Measurements from ENCODE around the gene SON. TPM values are rescaled to one million over a fixed set of nuclear protein-coding genes. Genes with fewer than 3 reads are reported as not detected.

The SON gene
- total and polyA plus RNA-seq, 2 of the 4 experiments (the other 2 are of a cell fraction) = 81.6 to 146 TPM

DNA sequence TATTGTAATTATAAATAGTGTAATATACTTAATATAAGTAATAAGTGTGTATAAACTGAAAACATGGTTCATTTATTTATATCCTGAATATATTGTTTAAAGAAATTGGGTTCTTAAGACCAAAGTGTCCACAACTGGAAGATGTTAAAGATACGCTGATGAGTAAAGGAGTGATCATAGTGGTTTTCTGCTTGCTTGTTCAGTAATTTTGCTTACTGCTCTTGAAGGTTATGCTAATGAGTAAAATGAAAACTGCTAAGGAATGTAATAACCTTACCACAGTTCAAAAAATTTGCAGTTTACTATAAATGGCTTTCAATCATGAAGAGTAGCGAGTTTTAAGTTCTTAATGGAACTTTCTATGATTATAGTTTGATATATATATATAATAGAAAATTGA lies 23.7 kb downstream of the SON start:
- no peak overlapping the region for H4K8ac ChIP-seq (ENCODE audit: low read depth in 2 of 2, low read length in 2 of 2)
- no peaks in the 10 kb centered on the region for H3K9me3 ChIP-seq (ENCODE audit: control insufficient read depth, insufficient read depth, low read length)
- H2BK5ac ChIP-seq (ENCODE audit: low read depth, low read length, poor library complexity, severe bottlenecking) = no peak overlapping the region
- no CpG with 5 or more reads among the region's 2 CpGs for WGBS, 2 experiments (ENCODE audit: extremely low coverage in 2 of 2, insufficient read length in 1 of 2)
- H3K79me1 ChIP-seq (ENCODE audit: low read depth in 1 of 2, low read length in 2 of 2) = peaks cover 8 to 39% of the 10 kb centered on the region in 2 experiments
- no peak overlapping the region for H2AK5ac ChIP-seq (ENCODE audit: low read depth, low read length)
- no peak overlapping the region for H2BK15ac ChIP-seq (ENCODE audit: low read depth, low read length)
- H3K4ac ChIP-seq (ENCODE audit: low read depth, low read length) = no peak overlapping the region
- H3K4me1 ChIP-seq (ENCODE audit: control insufficient read depth, insufficient read depth, low read length) = peaks cover 1% of the 10 kb centered on the region; the same call in 1 of the 2 replicates
- H2BK120ac ChIP-seq (ENCODE audit: low read depth, low read length) = no peak overlapping the region
- dilution Hi-C loops (cut with HindIII; ENCODE audit: low sequenced_read_pairs, unreplicated experiment) (no loop called here), intact Hi-C loops (cut with micrococcal nuclease) (no loop called here), in situ Hi-C loops (cut with MboI; ENCODE audit: low sequenced_read_pairs) (no loop called here)
- H4K5ac ChIP-seq (ENCODE audit: low read depth, low read length) = no peak overlapping the region
- no peak overlapping the region for H3K9ac ChIP-seq (ENCODE audit: low read depth, low read length)
- no peak overlapping the region for H4K91ac ChIP-seq (ENCODE audit: insufficient read depth, low read depth, low read length)
- H2BK20ac ChIP-seq (ENCODE audit: low read depth, low read length) = no peak overlapping the region
- H2AFZ ChIP-seq (replicated peaks; ENCODE audit: low read length, poor library complexity) = no peak overlapping the region
- ChIA-PET CTCF (interaction anchor here (0.6 kb wide), 1 partner anchor 14 kb away, joined by 3 read pairs; no protein-coding TSS in a partner anchor), POLR2A (ENCODE audit: unreplicated experiment) (no interaction called here)
- no peak overlapping the region for H3K27ac ChIP-seq (ENCODE audit: insufficient read depth, low read length)
- H3K18ac ChIP-seq (ENCODE audit: low read depth, low read length) = no peak overlapping the region
- H3K4me2 ChIP-seq (ENCODE audit: low read depth, low read length) = no peak overlapping the region
- no peak for ATAC-seq (ENCODE audit: low read depth)
- TF ChIP-seq, protein P1, sequence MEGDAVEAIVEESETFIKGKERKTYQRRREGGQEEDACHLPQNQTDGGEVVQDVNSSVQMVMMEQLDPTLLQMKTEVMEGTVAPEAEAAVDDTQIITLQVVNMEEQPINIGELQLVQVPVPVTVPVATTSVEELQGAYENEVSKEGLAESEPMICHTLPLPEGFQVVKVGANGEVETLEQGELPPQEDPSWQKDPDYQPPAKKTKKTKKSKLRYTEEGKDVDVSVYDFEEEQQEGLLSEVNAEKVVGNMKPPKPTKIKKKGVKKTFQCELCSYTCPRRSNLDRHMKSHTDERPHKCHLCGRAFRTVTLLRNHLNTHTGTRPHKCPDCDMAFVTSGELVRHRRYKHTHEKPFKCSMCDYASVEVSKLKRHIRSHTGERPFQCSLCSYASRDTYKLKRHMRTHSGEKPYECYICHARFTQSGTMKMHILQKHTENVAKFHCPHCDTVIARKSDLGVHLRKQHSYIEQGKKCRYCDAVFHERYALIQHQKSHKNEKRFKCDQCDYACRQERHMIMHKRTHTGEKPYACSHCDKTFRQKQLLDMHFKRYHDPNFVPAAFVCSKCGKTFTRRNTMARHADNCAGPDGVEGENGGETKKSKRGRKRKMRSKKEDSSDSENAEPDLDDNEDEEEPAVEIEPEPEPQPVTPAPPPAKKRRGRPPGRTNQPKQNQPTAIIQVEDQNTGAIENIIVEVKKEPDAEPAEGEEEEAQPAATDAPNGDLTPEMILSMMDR (conservative IDR thresholded peaks at IDR 0.05; ENCODE audit: low read depth, low read length) = no peak
- no peak for TF ChIP-seq POLR2A (IDR thresholded peaks at IDR 0.05; ENCODE audit: low read depth, low read length)
- no peak for TF ChIP-seq CHD1 (IDR thresholded peaks at IDR 0.05; ENCODE audit: low read depth, low read length)
- TF ChIP-seq RFX5 (IDR thresholded peaks at IDR 0.05; ENCODE audit: low read depth, low read length) = no peak
- no peak for TF ChIP-seq MXI1 (IDR thresholded peaks at IDR 0.05; ENCODE audit: borderline replicate concordance, low read depth, low read length)
- TF ChIP-seq RAD21 (IDR thresholded peaks at IDR 0.05; ENCODE audit: low read length) = no peak
- TF ChIP-seq SMC3 (IDR thresholded peaks at IDR 0.05; ENCODE audit: low read depth, low read length) = no peak
- no peak for TF ChIP-seq CEBPB (IDR thresholded peaks at IDR 0.05; ENCODE audit: low read depth, low read length)
- TF ChIP-seq, protein P2, sequence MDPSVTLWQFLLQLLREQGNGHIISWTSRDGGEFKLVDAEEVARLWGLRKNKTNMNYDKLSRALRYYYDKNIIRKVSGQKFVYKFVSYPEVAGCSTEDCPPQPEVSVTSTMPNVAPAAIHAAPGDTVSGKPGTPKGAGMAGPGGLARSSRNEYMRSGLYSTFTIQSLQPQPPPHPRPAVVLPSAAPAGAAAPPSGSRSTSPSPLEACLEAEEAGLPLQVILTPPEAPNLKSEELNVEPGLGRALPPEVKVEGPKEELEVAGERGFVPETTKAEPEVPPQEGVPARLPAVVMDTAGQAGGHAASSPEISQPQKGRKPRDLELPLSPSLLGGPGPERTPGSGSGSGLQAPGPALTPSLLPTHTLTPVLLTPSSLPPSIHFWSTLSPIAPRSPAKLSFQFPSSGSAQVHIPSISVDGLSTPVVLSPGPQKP (IDR thresholded peaks at IDR 0.05; ENCODE audit: borderline replicate concordance, low read depth, low read length) = no peak
- no peak for TF ChIP-seq USF2 (IDR thresholded peaks at IDR 0.05; ENCODE audit: low read depth, low read length)
- TF ChIP-seq MAFK (IDR thresholded peaks at IDR 0.05; ENCODE audit: low read depth, low read length) = no peak
- no peak for TF ChIP-seq BHLHE40 (IDR thresholded peaks at IDR 0.05; ENCODE audit: low read depth, low read length)
- no peak for TF ChIP-seq NFE2L2 (IDR thresholded peaks at IDR 0.05; ENCODE audit: low read depth, low read length)
- TF ChIP-seq MAZ (IDR thresholded peaks at IDR 0.05; ENCODE audit: borderline replicate concordance, low read depth, low read length) = no peak
- TF ChIP-seq RCOR1 (IDR thresholded peaks at IDR 0.05; ENCODE audit: insufficient replicate concordance, low read length) = no peak
- TF ChIP-seq FOS (IDR thresholded peaks at IDR 0.05; ENCODE audit: low read depth, low read length) = no peak
- DNase-seq = peak; percentile 21
- H3K4me3 ChIP-seq (ENCODE audit: insufficient read depth, low read depth, low read length) = no peak overlapping the region
- H2AK9ac ChIP-seq (replicated peaks; ENCODE audit: low read depth, low read length, poor library complexity) = no peak overlapping the region
- no TSS peak for BruUV-seq (replicated peaks)
- H3K36me3 ChIP-seq (ENCODE audit: control insufficient read depth, insufficient read depth, low read length) = peaks cover 32% of the 10 kb centered on the region
- H3K23ac ChIP-seq (ENCODE audit: low read depth, low read length) = no peak overlapping the region
- 0 out of 2 replicates have a peak, but pooled peaks cover 3% of the 10 kb centered on the region for H3K9me1 ChIP-seq (ENCODE audit: insufficient read depth, low read length)
- peaks cover 22% of the 10 kb centered on the region for H4K20me1 ChIP-seq (ENCODE audit: insufficient read depth, low read length)
- no peaks in the 10 kb centered on the region for H3K27me3 ChIP-seq (ENCODE audit: control insufficient read depth, insufficient read depth, low read length)
- no peak overlapping the region for H3K14ac ChIP-seq (replicated peaks; ENCODE audit: low read depth, low read length)
- no peak overlapping the region for H3K56ac ChIP-seq (ENCODE audit: extremely low read depth, insufficient read depth, low read length)

All from IMR-90 (cell line).